Measurements from ENCODE around the gene TMEM120B.

DNA sequence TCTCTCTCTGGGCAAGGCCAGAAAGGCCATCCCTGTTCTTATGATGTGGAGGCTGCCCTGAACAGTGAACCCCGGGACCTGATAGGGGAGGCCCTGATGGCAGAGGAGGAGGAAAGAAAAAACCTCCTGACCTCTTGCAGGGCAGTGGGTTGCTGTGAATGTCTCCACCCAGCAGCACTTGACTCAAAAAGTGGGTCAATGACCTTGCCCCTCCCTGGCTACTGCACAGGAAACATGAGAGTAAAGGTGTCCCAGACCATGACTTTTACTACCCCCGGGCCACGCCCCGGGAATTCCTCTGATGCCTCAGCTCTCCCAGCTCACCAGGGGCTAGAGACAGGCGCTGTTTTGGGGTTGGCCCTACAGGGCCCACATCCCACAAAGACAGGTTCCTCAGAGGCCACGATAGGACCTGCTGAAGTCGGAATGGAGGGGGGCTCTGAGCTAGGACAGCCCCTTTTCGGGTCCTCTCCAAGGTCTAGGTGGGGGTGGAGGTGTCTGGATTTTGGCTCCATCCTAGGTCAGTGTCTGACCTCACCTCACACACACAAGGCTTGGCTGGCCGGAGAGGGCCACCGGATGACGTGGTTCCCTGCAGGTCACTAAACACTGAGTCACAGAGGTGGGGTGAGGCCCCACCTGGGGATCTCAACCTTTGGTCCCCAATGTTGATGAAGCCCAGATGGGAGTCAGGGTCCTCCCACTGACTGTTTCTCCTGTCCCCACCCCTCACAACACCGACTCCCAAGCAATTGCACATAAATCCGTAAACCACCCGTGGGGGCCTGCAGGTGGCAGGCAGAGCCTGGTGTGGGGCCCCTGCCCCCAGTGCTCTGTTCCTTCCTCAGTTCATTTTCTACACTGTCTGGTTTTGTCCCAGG lies 79.4 kb downstream of the TMEM120B start:
- TF ChIP-seq EZH2phosphoT487 (IDR thresholded peaks at IDR 0.05; ENCODE audit: borderline replicate concordance, low read depth, low read length): no peak
- TF ChIP-seq, protein P1, sequence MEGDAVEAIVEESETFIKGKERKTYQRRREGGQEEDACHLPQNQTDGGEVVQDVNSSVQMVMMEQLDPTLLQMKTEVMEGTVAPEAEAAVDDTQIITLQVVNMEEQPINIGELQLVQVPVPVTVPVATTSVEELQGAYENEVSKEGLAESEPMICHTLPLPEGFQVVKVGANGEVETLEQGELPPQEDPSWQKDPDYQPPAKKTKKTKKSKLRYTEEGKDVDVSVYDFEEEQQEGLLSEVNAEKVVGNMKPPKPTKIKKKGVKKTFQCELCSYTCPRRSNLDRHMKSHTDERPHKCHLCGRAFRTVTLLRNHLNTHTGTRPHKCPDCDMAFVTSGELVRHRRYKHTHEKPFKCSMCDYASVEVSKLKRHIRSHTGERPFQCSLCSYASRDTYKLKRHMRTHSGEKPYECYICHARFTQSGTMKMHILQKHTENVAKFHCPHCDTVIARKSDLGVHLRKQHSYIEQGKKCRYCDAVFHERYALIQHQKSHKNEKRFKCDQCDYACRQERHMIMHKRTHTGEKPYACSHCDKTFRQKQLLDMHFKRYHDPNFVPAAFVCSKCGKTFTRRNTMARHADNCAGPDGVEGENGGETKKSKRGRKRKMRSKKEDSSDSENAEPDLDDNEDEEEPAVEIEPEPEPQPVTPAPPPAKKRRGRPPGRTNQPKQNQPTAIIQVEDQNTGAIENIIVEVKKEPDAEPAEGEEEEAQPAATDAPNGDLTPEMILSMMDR (conservative IDR thresholded peaks at IDR 0.05; ENCODE audit: low read length): peak; percentile 44

All from OCI-LY7 (cell line).